NB4 (cell line): Measurements from ENCODE around the gene CALCOCO2.

ENCODE experiments used
- DNase-seq: peaks from one replicate; pipeline ENCODE4 v3.0.0; 2010; ENCODE audit warnings: low read depth
- H3K4me3 ChIP-seq: one replicate; pipeline ENCODE4 v1.5.1; 2011; ENCODE audit warnings: mild to moderate bottlenecking, low read depth, low read length, moderate library complexity
- MAX ChIP-seq: IDR thresholded peaks from 2 replicates; pipeline ENCODE4 v1.6.1; 2011; ENCODE audit warnings: low read depth, low read length
- MYC ChIP-seq: IDR thresholded peaks from 2 replicates; pipeline ENCODE4 v1.6.1; 2011; ENCODE audit warnings: low read depth, low read length
- POLR2A ChIP-seq: IDR thresholded peaks from 2 replicates; pipeline ENCODE4 v1.6.1; 2011; ENCODE audit warnings: mild to moderate bottlenecking; ENCODE audit not compliant: insufficient read length; ENCODE audit errors: extremely low read depth
- TF ChIP-seq, protein P1 (sequence below): IDR thresholded peaks from one replicate; pipeline ENCODE4 v1.5.1; 2012; ENCODE audit warnings: low read depth, low read length

The CALCOCO2 gene

DNA sequence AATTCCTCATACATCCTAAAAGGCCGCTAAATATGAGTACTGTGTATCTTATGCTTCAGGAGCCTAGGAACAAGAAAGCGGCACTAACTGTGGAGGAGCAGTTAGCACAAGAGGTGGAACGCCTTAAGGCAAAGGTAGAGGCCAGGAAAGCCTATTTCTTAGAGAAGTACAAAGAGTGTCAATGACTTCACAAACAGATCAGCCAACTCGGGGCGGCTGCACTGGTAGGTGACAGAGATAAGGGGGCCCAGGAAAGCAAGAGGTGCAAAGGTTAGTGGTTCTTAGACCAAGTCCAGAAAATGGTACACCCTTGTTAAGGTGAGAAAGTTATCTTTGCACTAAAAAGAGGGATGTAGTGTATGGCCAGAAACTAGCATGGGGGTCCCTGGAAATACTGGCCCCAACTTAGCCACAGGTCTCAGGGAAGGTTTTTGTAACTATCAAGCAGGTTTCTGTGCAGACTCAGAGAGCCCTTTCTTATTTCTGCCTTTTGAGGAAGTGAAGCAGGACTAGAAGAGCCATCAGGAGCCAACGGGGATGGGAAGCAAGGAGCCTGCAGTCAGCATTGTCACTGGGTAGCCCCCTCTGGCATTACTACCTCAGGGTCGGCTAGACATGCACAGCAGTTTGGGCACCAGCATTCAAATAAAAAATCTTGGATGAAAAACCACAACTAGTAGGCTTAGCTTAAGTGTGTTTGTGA, 24.1 kb downstream of the CALCOCO2 start:
- TF ChIP-seq POLR2A = no peak
- TF ChIP-seq MYC = no peak
- TF ChIP-seq MAX = no peak
- TF ChIP-seq, protein P1, sequence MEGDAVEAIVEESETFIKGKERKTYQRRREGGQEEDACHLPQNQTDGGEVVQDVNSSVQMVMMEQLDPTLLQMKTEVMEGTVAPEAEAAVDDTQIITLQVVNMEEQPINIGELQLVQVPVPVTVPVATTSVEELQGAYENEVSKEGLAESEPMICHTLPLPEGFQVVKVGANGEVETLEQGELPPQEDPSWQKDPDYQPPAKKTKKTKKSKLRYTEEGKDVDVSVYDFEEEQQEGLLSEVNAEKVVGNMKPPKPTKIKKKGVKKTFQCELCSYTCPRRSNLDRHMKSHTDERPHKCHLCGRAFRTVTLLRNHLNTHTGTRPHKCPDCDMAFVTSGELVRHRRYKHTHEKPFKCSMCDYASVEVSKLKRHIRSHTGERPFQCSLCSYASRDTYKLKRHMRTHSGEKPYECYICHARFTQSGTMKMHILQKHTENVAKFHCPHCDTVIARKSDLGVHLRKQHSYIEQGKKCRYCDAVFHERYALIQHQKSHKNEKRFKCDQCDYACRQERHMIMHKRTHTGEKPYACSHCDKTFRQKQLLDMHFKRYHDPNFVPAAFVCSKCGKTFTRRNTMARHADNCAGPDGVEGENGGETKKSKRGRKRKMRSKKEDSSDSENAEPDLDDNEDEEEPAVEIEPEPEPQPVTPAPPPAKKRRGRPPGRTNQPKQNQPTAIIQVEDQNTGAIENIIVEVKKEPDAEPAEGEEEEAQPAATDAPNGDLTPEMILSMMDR = no peak
- H3K4me3 ChIP-seq = no peak overlapping the region
- no peak for DNase-seq

DNA sequence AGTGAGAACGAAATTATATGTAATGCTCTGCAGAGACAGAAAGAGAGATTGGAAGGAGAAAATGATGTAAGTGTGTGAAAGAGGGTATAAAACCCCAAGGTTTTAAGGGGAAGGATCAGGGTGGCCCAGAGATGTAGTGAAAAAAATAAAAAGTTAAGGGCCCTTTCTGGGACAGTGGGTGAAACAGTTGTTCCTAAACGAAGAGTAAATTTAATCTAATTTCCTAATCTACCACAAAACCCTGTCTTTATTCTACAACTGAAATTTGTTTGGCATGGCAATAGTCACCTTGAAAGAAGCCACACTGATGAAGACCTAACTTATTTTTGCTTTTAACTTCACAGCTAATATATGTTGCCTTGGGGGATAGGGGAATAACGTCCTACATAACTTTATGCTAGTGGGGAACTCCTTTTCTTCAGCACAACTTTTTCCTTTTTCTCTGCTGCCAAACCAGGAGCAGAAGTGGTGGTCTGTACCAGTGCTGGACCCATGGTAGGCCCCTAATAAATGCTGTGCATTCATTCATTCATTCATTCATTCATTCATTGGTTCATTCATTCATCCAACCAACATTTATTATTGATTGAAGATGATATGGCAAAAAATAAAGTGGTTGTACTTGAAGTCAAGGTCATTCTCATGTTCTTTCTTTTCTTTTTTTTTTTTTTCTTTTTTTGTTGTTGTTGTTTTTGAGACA, 25.4 kb downstream of the CALCOCO2 start:
- DNase-seq = no peak
- H3K4me3 ChIP-seq = no peak overlapping the region
- TF ChIP-seq MAX = no peak
- TF ChIP-seq, protein P1 = no peak
- no peak for TF ChIP-seq POLR2A
- TF ChIP-seq MYC = no peak

GRCh38 chr17:48860034-48860433, 29.2 kb downstream of the CALCOCO2 start:
- DNase-seq = no peak
- TF ChIP-seq, protein P1 = no peak
- TF ChIP-seq MAX = no peak
- TF ChIP-seq MYC = no peak
- no peak for TF ChIP-seq POLR2A

GRCh38 chr17:48860456-48860855, 29.6 kb downstream of the CALCOCO2 start:
- DNase-seq = no peak
- TF ChIP-seq, protein P1 = no peak
- TF ChIP-seq MYC = no peak
- no peak for TF ChIP-seq MAX
- TF ChIP-seq POLR2A = no peak
- H3K4me3 ChIP-seq = no peak overlapping the region

More at GRCh38 chr17:48860034-48860433, 29.2 kb downstream of the CALCOCO2 start:
- H3K4me3 ChIP-seq = no peak overlapping the region

DNA sequence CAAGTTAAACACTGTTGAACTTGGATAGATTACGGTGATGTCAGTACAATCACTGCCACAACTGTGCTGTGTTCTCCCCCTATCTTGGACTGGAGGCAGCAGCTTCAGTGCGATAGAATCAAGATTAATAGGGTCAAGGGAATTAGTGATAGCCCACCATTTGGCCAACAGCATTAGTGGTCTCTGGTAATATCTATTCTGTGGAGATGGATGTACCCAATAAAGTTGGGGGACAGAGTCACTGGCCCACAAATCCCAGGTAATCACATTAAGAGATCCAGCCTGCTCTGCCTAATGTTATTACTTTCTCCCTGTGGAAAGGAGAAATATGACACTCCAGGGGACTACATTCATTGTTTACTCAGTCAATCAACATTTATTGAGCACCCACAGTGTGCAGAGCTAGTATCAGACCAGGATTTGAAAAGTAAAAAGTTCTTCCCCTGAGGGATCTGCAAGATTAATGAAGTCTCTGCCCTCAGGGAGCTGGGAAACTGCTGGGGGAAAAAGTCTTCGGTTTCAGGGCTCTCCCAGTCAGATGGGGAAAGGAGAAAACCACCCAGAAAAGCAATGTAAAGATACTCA, 38.2 kb downstream of the CALCOCO2 start:
- DNase-seq = no peak
- no peak overlapping the region for H3K4me3 ChIP-seq

More for the DNA sequence above, 38.2 kb downstream of the CALCOCO2 start:
- TF ChIP-seq, protein P1 = no peak
- TF ChIP-seq POLR2A = no peak
- no peak for TF ChIP-seq MAX
- TF ChIP-seq MYC = no peak
